Stimulated activated CD4-positive, alpha-beta T cell treated with anti-CD3 and anti-CD28 coated beads, Interleukin-15, amount 100 ng/mL, for 48 hours (primary cell): ENCODE results near the gene C1S.
"Not testable (repeated sequence)": the region's sequence is repeated elsewhere in the genome, so short reads cannot be mapped to it uniquely, and the experiment has no call there.

ENCODE experiments used
- DNase-seq, 2 donors: peaks; one replicate each; pipeline ENCODE4 v3.0.0-alpha.2; 2020; ENCODE audit warnings: low read depth in 2 of 2

C1S gene

GRCh38 chr12:7060353-7060954 lies at the start of gene C1S:
Gene C1S (plus strand): TSS chr12:7060718. CDS start chr12:7061913, 1,195 bp downstream.
- DNase-seq: no peak

DNA sequence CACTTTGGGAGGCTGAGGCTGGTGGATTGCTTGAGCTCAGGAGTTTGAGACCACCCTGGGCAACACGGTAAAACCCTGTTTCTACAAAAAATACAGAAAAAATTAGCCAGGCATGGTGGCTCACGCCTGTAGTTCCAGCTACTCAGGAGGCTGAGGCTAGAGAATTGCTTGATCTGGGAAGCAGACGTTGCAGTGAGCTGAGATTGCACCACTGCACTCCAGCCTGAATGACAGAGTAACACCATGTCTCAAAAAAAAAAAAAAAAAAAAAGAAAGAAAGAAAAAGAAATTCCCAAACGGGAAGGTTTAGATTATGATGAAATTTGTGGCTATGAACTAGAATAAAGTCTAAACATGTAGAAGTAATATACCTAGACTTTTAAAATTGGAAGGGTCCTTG lies 49.1 kb upstream of the C1S start:
- not testable (repeated sequence) for DNase-seq

DNA sequence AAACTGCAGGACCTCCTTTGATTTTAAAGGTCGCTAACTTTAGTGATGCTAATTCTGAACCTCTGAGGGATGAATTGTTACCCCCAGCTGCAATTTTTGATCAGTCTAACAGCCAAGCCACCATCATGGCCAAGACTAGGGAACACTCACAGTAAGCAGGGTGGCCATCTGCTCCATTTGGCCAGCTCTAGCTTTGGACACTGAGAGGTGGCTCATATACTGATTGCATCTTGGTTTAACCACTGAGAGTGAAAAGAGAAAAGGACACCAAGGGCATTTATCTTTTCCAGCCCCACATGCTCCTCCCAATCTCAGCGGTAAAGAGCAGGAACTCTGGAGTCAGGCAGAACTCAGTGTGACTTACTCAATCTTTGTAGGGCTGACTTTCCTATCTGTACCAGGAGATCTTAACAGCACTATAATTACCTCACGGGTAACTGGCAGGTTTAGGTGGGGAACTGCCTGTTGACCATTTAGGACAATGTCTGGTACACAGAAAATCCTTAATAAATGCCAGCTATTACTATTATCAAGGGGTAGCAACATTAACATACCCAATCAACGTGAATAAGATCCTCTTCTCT lies 48.4 kb upstream of the C1S start:
- DNase-seq: no peak

DNA sequence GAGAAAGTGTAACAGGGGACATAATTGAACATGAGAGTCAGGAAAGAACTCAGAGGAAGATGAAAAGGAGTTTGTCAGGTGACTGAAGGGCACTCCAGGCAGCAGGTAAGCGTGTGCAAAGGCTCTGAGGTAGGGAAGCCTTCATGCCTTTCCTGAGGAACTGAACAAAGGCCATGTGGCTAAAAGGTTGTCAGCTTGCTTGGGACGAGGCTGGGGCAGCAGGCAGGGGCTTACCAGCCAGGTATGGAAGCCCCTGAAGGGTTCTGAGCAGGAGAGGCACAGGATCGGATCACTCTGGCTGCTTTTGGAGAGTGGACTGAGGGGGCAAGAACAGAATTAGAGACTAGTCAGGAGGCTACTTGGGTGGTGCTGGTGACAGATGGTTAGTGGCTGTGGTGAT lies 47.4 kb upstream of the C1S start:
- DNase-seq: no peak

DNA sequence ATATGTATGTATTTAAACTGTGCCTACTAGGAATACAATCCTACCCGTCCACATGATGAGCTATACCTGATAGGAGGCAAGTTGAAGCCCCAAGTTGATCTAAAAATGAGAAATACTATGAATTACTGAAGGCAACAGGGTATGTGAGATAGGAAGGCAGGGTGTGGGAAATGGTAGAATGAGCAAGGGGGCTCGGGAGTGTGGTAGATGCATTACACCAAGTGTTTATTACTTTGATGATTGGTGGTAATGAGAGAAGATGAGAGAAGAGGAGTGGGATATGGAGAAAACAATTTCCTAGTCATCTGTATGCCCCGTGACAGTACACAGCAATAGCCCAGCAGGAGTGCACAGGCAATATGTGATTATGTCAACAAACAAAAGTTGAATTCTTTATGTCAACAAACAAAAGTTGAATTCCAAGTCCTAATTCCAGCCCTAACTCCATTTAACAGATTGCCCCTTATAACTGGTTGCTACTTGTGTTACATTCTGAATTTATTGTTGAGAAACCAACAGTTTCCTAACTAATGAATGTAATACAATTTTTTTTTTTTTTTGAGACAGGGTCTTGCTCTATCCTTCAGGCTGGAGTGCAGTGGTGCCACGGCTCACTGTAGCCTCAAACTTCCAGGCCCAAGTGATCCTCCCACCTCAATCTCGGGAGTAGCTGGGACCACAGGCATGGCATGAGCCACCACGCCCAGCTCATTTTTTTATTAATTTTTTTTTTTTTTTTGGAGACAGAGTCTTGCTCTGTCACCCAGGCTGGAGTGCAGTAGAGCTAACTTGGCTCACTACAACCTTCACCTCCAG lies 44.8 kb upstream of the C1S start:
- DNase-seq: no peak

- DNase-seq: no peak
Measured at GRCh38 chr12:7016958-7017571, 43.5 kb upstream of the C1S start.

DNA sequence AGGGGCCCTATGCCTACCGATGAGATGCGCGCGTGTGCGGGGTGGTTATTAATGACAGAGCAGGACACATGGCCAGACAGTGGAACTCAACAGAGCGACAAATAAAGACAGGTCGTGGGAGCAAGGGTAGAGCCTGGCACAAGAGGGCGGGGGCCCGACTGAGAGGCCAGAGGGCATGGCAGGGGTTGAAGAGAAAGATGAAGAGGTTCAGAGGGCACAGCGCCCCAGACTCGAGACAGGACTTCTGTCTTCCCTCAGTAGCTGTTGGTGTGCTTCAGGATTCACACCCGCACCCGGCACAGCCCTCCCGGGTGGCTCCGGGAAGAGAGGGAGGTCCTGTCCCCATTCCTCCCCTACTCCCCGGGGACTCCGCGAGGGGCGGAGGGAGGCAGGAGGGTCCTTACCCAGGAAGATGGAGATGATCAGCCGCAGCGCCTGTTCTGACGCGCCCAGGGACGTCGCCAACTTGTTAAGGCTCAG lies 42.6 kb upstream of the C1S start:
- DNase-seq: no peak

GRCh38 chr12:7018350-7019042 lies 42.0 kb upstream of the C1S start, which contains the start of gene LPCAT3:
Gene LPCAT3 (minus strand): TSS chr12:7018476. CDS start chr12:7018424, 52 bp downstream.
- DNase-seq: peak; percentile 92 to 96

DNA sequence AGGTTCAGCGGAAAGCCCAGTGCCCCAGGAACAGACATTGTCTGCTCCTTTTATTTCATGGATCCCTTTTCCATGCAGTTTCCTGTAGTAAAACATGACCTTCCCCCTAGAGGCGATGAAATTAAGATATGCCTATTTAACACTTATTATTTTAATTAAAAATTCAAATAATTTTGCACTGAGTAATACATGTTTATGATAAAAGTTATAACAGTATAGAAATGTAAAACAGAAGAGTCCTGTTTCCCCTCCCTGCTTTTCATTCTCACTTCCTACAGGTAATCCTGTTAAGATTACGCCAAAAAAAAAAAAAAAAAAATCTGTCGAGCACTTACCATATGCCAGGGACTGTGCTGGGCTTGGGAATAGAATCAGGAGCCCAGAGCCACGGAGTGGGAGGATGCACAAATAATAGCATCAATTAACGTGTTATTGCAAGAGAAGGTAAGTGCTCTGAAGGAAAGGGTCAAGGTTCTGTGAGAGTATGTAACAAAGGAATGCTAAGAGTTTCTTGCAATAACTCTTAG lies 41.4 kb upstream of the C1S start:
- DNase-seq: no peak

DNA sequence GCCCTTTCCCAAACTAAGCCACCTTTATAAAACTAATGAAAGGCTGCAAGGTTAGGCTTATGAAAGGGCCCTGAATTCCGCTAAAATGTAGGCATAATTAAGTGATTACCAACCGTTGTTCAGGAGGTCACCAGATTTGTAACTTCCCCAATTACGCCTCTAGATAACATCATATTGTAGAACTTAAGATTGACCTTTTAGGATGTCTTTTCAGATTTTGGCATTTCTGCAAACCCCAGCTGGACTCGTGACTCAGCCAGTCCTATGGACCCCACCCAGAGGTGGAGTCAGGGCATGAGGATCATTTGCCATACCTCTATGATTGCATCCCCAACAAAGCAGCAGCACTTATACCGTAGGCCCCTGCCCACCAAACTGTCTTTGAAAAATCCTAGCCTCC lies 38.6 kb upstream of the C1S start:
- no peak for DNase-seq

GRCh38 chr12:7023114-7023513 lies 37.4 kb upstream of the C1S start:
- no peak for DNase-seq

DNA sequence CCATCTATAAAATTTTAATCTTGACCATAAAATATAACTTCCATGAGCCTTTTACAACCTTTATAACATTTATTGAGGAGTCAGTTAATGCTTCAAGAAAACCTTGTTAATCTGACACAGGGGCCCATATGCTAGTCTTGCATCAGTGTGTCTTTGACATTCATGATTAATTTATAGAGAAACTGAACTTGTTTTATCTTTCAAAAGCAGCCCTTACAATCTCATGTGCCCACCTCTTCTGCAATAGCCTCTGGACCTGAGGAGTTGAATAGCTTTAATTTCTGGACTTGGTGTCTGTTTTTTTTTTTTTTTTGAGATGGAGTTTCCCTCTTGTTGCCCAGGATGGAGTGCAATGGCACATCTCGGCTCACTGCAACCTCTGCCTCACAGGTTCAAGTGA lies 33.7 kb upstream of the C1S start:
- no peak for DNase-seq

DNA sequence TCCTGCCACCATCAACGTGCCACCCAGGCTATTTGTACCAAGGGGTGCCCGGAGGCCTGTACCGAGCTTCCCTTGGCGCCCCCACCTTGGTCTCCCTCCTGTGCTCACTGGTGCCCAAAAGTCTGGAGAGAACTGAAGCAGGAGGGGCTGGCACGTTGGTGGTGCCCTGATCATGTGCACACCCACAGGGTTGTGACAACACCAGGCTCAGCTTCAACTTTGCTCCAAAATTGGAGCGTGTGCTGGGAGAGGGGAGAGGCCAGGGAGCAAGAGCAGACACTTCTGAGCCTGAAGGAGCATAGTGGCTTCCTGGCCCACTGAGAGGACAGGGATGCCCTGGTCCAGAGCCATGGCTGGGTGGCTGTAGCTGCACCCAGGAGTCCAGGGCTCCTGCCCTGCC lies 29.2 kb upstream of the C1S start:
- no peak for DNase-seq

DNA sequence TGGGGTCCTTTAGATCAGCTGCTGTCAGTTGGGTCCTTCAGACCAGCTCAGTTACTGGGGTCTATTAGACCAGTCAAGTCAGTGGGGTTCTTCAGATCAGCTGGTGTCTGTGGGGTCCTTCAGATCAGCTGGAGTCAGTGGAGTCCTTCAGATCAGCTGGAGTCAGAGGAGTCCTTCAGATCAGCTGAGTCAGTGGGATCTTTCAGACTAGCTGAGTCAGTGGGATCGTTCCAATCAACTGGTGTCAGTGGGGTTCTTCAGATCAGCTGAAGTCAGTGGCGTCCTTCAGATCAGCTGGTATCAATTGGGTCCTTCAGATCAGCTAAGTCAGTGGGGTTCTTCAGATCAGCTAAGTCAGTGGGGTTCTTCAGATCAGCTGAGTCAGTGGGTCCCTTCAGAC lies 27.5 kb upstream of the C1S start:
- no peak for DNase-seq

- no peak for DNase-seq
Measured at GRCh38 chr12:7034464-7034863, 26.1 kb upstream of the C1S start.

DNA sequence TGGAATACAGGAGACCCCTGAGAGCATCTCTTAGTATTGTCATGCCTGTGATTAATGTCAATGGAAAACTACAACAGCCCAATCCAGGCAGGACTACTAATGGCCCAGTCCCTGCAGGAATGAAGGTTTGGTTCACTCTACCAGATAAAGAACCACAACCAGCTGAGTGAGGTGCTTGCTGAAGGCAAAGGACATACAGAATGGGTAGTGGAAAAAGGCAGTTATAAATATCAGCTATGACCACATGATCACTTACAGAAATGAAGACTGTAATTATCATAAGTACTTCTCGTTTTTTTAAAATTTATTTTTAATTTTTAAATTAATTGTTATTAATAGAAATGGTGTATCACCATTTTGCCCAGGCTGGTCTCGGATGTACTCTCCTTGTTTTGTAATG lies 25.1 kb upstream of the C1S start:
- no peak for DNase-seq

- not testable (repeated sequence) for DNase-seq
Measured at GRCh38 chr12:7037411-7037810, 23.1 kb upstream of the C1S start.

DNA sequence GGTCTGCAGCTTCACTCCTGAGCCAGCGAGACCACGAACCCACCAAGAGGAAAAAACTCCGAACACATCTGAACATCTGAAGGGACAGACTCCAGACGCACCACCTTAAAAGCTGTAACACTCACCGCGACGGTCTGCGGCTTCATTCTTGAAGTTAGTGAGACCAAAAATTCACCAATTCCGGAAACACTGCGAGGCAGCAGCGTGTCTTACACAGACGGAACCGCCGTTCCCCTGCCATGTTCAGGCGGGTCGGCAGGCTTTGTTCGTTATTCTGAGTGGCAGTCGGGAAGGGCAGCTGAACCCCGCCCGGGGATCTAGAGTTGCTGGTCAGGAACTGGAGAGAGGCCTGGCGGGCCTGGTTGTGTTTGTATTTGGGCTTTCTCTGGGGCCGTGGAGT lies 21.9 kb upstream of the C1S start:
- DNase-seq: no peak

GRCh38 chr12:7039403-7039802 lies 21.1 kb upstream of the C1S start:
- no peak for DNase-seq

DNA sequence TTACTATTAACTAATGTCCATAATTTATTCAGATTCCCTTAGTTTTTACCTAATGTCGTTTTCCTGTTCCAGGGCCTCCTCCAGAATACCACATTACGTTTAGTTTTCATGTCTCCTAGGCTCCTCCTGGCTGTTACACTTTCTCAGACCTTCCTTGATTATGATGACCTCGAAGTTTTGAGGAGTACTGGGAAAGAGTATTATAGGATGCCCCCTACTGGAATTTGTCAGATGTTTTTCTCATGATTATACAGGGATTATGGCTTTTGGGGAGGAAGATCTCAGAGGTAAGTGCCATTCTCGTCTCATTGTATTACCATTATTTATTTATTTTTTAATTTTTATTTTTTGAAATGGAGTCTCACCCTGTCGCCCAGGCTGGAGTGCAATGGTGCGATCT lies 17.7 kb upstream of the C1S start:
- no peak for DNase-seq

GRCh38 chr12:7045913-7046312 lies 14.6 kb upstream of the C1S start:
- DNase-seq: no peak
